Endodermal cell (in vitro differentiated cells): ENCODE results near the gene ITSN1. TPM values are rescaled to one million over a fixed set of nuclear protein-coding genes. Genes with fewer than 3 reads are reported as not detected.
A peak's percentile ranks its signal among the peaks of the same experiment; 100 is the strongest.

Source experiments
- DNase-seq: peaks from one replicate; pipeline ENCODE4 v3.0.0-alpha.2; 2017
- H3K27ac ChIP-seq: 2 replicates; pipeline ENCODE4 v1.5.1; 2013; ENCODE audit warnings: mild to moderate bottlenecking, low read depth, low read length, moderate library complexity
- H3K27me3 ChIP-seq: 2 replicates; pipeline ENCODE4 v1.6.1; 2013; ENCODE audit warnings: mild to moderate bottlenecking, low read length, moderate library complexity; ENCODE audit not compliant: insufficient read depth, control insufficient read depth, poor library complexity, severe bottlenecking
- H3K36me3 ChIP-seq: 2 replicates; pipeline ENCODE4 v1.7.0; 2013; ENCODE audit warnings: mild to moderate bottlenecking, low read length, moderate library complexity; ENCODE audit not compliant: control insufficient read depth, insufficient read depth
- H3K4me1 ChIP-seq: one replicate; pipeline ENCODE4 v1.7.0; 2013; ENCODE audit warnings: low read length; ENCODE audit not compliant: control insufficient read depth, insufficient read depth
- H3K4me3 ChIP-seq: 2 replicates; pipeline ENCODE4 v1.5.1; 2013; ENCODE audit warnings: mild to moderate bottlenecking, low read length, moderate library complexity
- H3K9ac ChIP-seq: 2 replicates; pipeline ENCODE4 v1.6.1; 2013; ENCODE audit warnings: mild to moderate bottlenecking, low read length, moderate library complexity; ENCODE audit not compliant: poor library complexity, severe bottlenecking; ENCODE audit errors: extremely low read depth
- H3K9me3 ChIP-seq: 2 replicates; pipeline ENCODE4 v1.6.1; 2013; ENCODE audit warnings: mild to moderate bottlenecking, low read length, moderate library complexity; ENCODE audit not compliant: control insufficient read depth
- H3K27ac Mint-ChIP-seq: 2 replicates; pipeline ENCODE4 v1.8.0; 2020; ENCODE audit warnings: mixed read lengths
- H3K27me3 Mint-ChIP-seq: 2 replicates; pipeline ENCODE4 v1.8.0; 2021; ENCODE audit warnings: mild to moderate bottlenecking, mixed read lengths; ENCODE audit not compliant: insufficient read depth
- H3K36me3 Mint-ChIP-seq: 2 replicates; pipeline ENCODE4 v1.8.0; 2020; ENCODE audit warnings: low read depth, mixed read lengths
- H3K4me1 Mint-ChIP-seq: 2 replicates; pipeline ENCODE4 v1.8.0; 2020; ENCODE audit warnings: mixed read lengths
- H3K4me3 Mint-ChIP-seq: 2 replicates; pipeline ENCODE4 v1.8.0; 2020; ENCODE audit warnings: mild to moderate bottlenecking, moderate library complexity, mixed read lengths
- H3K9me3 Mint-ChIP-seq: 2 replicates; pipeline ENCODE4 v1.8.0; 2020; ENCODE audit warnings: mild to moderate bottlenecking, mixed read lengths
- CTCF ChIP-seq: fragments of 200-600 bp; sonication (generic); conservative IDR thresholded peaks from 2 replicates; pipeline ENCODE4 v1.5.0; 2021; ENCODE audit warnings: antibody characterized with exemption, mild to moderate bottlenecking
- WGBS, 2 experiments: methylation state at CpG; one replicate each; pipeline versions ENCODE4 v1.1.5 to v1.1.7; 2013; ENCODE audit warnings: missing lambda C conversion rate in 2 of 2, mixed read lengths in 1 of 2; ENCODE audit not compliant: insufficient coverage in 1 of 2, insufficient read length in 1 of 2; 5-methylcytosine and 5-hydroxymethylcytosine counted together
- total RNA-seq, 2 donors: library from RNA; stranded (reverse); fragmentation: NEBNext Ultra II Directional in 1 of 2; extraction: Animal tissue kit (Norgen Biotek cat#: 25700) in 1 of 2; gene quantifications; 2 replicates in 1 of 2; 3 replicates in 1 of 2; pipeline ENCODE4 v1.2.1, GENCODE V29; 2021

The ITSN1 gene
- total RNA-seq, 2 donors from 2014 or later: 89.6 to 104 TPM

- Mint-ChIP-seq H3K4me3 (no peak overlapping the region), H3K4me1 (peaks cover 42% of the 10 kb centered on the region), H3K36me3 (no peaks in the 10 kb centered on the region), H3K27ac (no peak overlapping the region), H3K27me3 (no peaks in the 10 kb centered on the region), H3K9me3 (no peaks in the 10 kb centered on the region)
- no peaks in the 10 kb centered on the region for H3K9me3 ChIP-seq
- H3K36me3 ChIP-seq: no peaks in the 10 kb centered on the region
- no peak overlapping the region for H3K9ac ChIP-seq
- H3K27me3 ChIP-seq: no peaks in the 10 kb centered on the region
- H3K4me3 ChIP-seq: no peak overlapping the region
- DNase-seq: no peak
- TF ChIP-seq CTCF: no peak
- H3K4me1 ChIP-seq: peaks cover 20% of the 10 kb centered on the region
- 80 to 93% methylated on average over 1 to 3 of the region's 3 CpGs for WGBS, 2 experiments
- no peak overlapping the region for H3K27ac ChIP-seq
Observed at GRCh38 chr21:33700491-33700890, 58.2 kb downstream of the ITSN1 start.

- H3K36me3 Mint-ChIP-seq: peaks cover 16% of the 10 kb centered on the region
- peaks cover 14% of the 10 kb centered on the region for H3K4me1 Mint-ChIP-seq
- peak overlapping the region; percentile 89 for H3K27ac Mint-ChIP-seq
- Histone ChIP-seq H3K36me3 (peaks cover 8% of the 10 kb centered on the region), H3K4me3 (no peak overlapping the region), H3K4me1 (no peaks in the 10 kb centered on the region), H3K27ac (no peak overlapping the region), H3K9me3 (peaks cover 13% of the 10 kb centered on the region), H3K9ac (no peak overlapping the region), H3K27me3 (no peaks in the 10 kb centered on the region)
- no peaks in the 10 kb centered on the region for H3K27me3 Mint-ChIP-seq
- peak; percentile 62 for DNase-seq
- peaks cover 13% of the 10 kb centered on the region for H3K9me3 Mint-ChIP-seq
- 86 to 90% methylated on average over 5 to 9 of the region's 10 CpGs for WGBS, 2 experiments
- no peak for TF ChIP-seq CTCF
- H3K4me3 Mint-ChIP-seq: no peak overlapping the region
Observed at GRCh38 chr21:33703750-33704606, 61.7 kb downstream of the ITSN1 start.

GRCh38 chr21:33707846-33708245 is 65.5 kb downstream of the ITSN1 start:
- peaks cover 12% of the 10 kb centered on the region for H3K36me3 ChIP-seq
- H3K4me1 ChIP-seq: no peaks in the 10 kb centered on the region
- Mint-ChIP-seq H3K4me1 (peaks cover 28% of the 10 kb centered on the region), H3K9me3 (peaks cover 19% of the 10 kb centered on the region), H3K4me3 (no peak overlapping the region), H3K27ac (no peak overlapping the region), H3K36me3 (peaks cover 22% of the 10 kb centered on the region), H3K27me3 (no peaks in the 10 kb centered on the region)
- H3K9ac ChIP-seq: no peak overlapping the region
- no peak overlapping the region for H3K4me3 ChIP-seq
- H3K27ac ChIP-seq: no peak overlapping the region
- peaks cover 23% of the 10 kb centered on the region for H3K9me3 ChIP-seq
- no peak for DNase-seq
- H3K27me3 ChIP-seq: no peaks in the 10 kb centered on the region
- TF ChIP-seq CTCF: no peak
